SW480 (cell line): ENCODE measurements around the gene RPLP2.

Source experiments
- DNase-seq: peaks from one replicate; pipeline ENCODE4 v3.0.0-alpha.2; 2016; ENCODE audit warnings: low spot score

Gene RPLP2

GRCh38 chr11:803770-804598, 5.8 kb upstream of the RPLP2 start:
- DNase-seq: no peak

- no peak for DNase-seq
Observed at GRCh38 chr11:804599-804964, 5.2 kb upstream of the RPLP2 start.

GRCh38 chr11:808427-809286, 1.1 kb upstream of the RPLP2 start:
- DNase-seq: no peak

GRCh38 chr11:810040-810567, 337 bp downstream of the RPLP2 start:
- no peak for DNase-seq

- DNase-seq: no peak
Observed at GRCh38 chr11:811446-812245, 1.9 kb downstream of the RPLP2 start.

GRCh38 chr11:812390-812789, 2.6 kb downstream of the RPLP2 start:
- no peak for DNase-seq

- DNase-seq: no peak
Observed at GRCh38 chr11:813072-813455, 3.3 kb downstream of the RPLP2 start.

GRCh38 chr11:813456-814096, 3.8 kb downstream of the RPLP2 start:
- DNase-seq: no peak

- DNase-seq: no peak
Observed at GRCh38 chr11:815675-816432, 6.1 kb downstream of the RPLP2 start.

- DNase-seq: no peak
Observed at GRCh38 chr11:816433-816779, 6.6 kb downstream of the RPLP2 start.

- no peak for DNase-seq
Observed at GRCh38 chr11:818396-819128, 8.8 kb downstream of the RPLP2 start, which contains the start of gene PNPLA2. Gene PNPLA2 (plus strand): TSS chr11:818914. CDS start chr11:819719, 805 bp downstream.

- peak; percentile 85 for DNase-seq
Observed at GRCh38 chr11:819129-819931, 9.6 kb downstream of the RPLP2 start.

GRCh38 chr11:819943-820649, 10.3 kb downstream of the RPLP2 start:
- peak; percentile 83 for DNase-seq

GRCh38 chr11:820655-821511, 11.1 kb downstream of the RPLP2 start:
- DNase-seq: peak; percentile 73

GRCh38 chr11:821512-822371, 12.0 kb downstream of the RPLP2 start:
- DNase-seq: no peak

GRCh38 chr11:823441-824291, 13.9 kb downstream of the RPLP2 start:
- no peak for DNase-seq
